DOHH2 (cell line): ENCODE results near the gene PHC2.

Experiments
- CTCF ChIP-seq: fragments of 200-600 bp; sonication (generic); IDR thresholded peaks from one replicate; pipeline ENCODE4 v1.5.1; 2014; ENCODE audit warnings: antibody characterized with exemption, mild to moderate bottlenecking, low read depth, low read length; ENCODE audit not compliant: poor library complexity, severe bottlenecking
- EZH2phosphoT487 ChIP-seq: fragments of 200-600 bp; sonication (generic); IDR thresholded peaks from 2 replicates; pipeline ENCODE4 v1.6.1; 2017; ENCODE audit warnings: borderline replicate concordance, mild to moderate bottlenecking, antibody characterized with exemption, low read length, moderate library complexity, mixed read lengths

DNA sequence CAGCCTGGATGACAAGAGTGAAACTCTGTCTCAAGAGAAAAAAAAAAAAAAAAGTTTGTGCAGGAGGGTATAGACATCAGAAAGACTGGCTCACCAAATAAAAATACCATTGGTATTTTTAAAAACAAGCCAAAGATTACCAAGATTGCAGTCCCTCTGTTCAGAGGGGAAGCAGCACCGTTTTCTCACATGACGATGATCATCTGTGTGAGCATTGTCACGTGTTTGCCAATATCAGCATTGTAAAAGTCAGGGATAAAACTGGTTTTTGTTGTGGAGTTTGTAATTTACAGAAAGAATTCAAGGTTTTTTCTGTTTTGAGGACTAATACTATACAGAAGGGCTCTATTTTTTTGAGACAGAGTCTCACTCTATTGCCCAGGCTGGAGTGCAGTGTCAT, 148.1 kb downstream of the PHC2 start:
- TF ChIP-seq CTCF: no peak
- TF ChIP-seq EZH2phosphoT487: no peak
